GM19351 (cell line): ENCODE measurements around the gene KASH5.
"Not testable (repeated sequence)": the region's sequence is repeated elsewhere in the genome, so short reads cannot be mapped to it uniquely, and the experiment has no call there.

Source experiments
- ATAC-seq: cut with Tn5 transposase; IDR thresholded peaks from one replicate; pipeline ENCODE4 v1.9.1; 2021; ENCODE audit warnings: mild to moderate bottlenecking, moderate library complexity; ENCODE audit not compliant: unreplicated experiment

KASH5 gene

GRCh38 chr19:49453757-49454240 lies 65.8 kb downstream of the KASH5 start:
- ATAC-seq: no peak

DNA sequence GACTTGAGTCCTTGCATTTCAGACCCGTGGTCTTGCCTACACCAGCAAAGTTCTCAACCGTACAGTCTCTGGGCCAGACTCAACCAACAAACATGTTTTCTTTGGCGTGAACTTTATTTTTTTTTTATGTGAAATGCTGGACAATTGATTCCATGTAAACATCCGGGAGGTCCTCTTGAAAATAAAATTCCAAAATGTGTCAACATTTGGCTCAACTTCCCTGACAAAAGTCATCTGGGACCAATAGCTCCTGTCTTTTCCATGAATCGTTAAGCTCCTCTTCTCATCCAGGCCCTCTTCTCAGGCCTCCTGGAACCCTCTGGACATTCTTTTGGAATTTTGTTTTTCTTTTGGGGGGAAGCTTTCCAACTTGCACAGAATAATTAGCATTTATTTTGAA lies 67.7 kb downstream of the KASH5 start:
- ATAC-seq: no peak

DNA sequence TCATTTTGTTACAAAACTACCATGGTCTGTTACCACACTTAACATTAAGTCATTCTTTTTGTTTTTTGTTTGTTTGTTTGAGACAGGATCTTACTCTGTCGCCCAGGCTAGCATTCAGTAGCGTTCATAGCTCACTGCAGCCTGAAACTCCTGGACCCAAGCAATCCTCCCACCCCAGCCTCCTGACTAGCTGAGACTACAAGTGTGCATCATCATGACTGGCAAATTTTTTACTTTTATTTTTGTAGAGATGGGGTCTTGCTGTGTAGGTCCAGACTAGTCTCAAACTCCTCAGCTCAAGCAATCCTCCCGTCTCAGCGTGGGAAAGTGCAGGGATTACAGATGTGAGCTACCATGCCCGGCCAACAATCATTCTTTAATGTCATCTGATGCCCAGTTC lies 68.3 kb downstream of the KASH5 start:
- no peak for ATAC-seq

GRCh38 chr19:49458567-49458903 lies 70.5 kb downstream of the KASH5 start:
- ATAC-seq: no peak

GRCh38 chr19:49459388-49459787 lies 71.3 kb downstream of the KASH5 start:
- ATAC-seq: no peak

GRCh38 chr19:49461130-49461529 lies 73.1 kb downstream of the KASH5 start:
- not testable (repeated sequence) for ATAC-seq

DNA sequence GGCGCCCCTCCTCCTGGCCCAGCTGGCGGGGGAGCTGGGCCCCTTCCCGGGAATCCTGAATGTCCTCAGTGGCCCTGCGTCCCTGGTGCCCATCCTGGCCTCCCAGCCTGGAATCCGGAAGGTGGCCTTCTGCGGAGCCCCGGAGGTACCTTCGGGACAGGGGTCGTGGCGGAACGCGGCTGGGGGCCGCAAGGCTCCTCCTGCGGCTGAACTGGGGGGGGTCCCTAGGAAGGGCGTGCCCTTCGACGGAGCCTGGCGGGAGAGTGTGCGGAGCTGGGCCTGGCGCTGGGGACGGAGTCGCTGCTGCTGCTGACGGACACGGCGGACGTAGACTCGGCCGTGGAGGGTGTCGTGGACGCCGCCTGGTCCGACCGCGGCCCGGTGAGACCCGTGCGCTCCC lies 73.6 kb downstream of the KASH5 start:
- ATAC-seq: no peak

- ATAC-seq: no peak
Measured at GRCh38 chr19:49462492-49462891, 74.4 kb downstream of the KASH5 start.

GRCh38 chr19:49463960-49464740 lies 76.1 kb downstream of the KASH5 start:
- no peak for ATAC-seq

DNA sequence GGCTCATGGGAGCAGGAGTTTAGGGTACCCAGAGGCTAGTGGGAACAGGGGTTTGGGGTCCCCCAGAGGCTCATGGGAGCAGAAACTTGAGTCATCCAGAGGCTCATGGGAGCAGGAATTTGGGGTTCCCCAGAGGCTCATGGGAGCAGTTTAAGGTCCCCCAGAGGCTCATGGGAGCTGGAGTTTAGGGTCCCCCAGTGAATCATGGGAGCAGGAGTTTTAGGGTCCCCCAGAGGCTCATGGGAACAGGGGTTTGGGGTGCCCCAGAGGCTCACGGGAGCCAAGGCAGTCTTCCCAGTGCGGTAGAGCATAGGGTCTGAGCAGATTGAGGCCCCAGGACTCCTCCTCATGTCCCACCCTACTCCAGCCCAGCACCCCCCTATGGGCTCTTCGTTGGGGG lies 77.3 kb downstream of the KASH5 start:
- ATAC-seq: no peak
